ENCODE measurements around the gene SETBP1. TPM values are rescaled to one million over a fixed set of nuclear protein-coding genes. Genes with fewer than 3 reads are reported as not detected.

SETBP1 gene
- total and polyA plus RNA-seq, 4 donors, result 1.3 to 85.0 (median 24.1) TPM

DNA sequence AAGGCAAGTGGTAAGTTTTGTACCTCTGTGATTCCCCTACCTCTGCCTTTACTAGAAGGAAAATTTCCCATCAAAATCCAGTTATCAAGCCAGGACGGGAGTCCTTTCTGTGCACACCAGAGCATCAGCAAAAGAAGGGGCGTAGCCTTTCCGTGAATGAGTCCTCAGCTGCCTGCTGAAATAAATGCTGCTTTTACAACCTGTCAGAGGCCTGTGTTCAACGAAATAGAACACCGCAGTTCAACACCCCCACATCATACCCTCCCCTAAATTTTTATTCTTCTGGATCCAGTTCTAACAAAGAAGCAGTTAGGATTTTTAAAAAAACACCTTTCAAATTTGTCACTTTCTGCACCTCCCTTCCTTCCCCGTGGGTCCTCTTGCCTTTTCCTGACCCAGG is 135.8 kb downstream of the SETBP1 start:
- Histone ChIP-seq H3K27ac (ENCODE audit: low read depth in 1 of 2, low read length in 2 of 2) (no peak overlapping the region), H3K27me3 (ENCODE audit: control insufficient read depth in 1 of 2, insufficient read depth in 2 of 2, low read length in 1 of 2) (no peaks in the 10 kb centered on the region), H3K4me3 (ENCODE audit: low read length in 2 of 2) (no peak overlapping the region), H3K9me3 (ENCODE audit: control insufficient read depth, low read length) (no peaks in the 10 kb centered on the region), H3K4me1 (ENCODE audit: control insufficient read depth in 1 of 2, insufficient read depth in 2 of 2, low read length in 2 of 2) (peaks cover 0 to 4% of the 10 kb centered on the region in 2 donors), H3K36me3 (ENCODE audit: control insufficient read depth in 1 of 2, insufficient read depth in 2 of 2, low read length in 1 of 2) (no peaks in the 10 kb centered on the region)
- 91 to 98% methylated on average over 6 of the region's 6 CpGs for WGBS, 2 donors
- ATAC-seq (ENCODE audit: low FRiP score) (no peak), DNase-seq (no peak)
- intact Hi-C loops (cut with DNase I), result no loop called here

DNA sequence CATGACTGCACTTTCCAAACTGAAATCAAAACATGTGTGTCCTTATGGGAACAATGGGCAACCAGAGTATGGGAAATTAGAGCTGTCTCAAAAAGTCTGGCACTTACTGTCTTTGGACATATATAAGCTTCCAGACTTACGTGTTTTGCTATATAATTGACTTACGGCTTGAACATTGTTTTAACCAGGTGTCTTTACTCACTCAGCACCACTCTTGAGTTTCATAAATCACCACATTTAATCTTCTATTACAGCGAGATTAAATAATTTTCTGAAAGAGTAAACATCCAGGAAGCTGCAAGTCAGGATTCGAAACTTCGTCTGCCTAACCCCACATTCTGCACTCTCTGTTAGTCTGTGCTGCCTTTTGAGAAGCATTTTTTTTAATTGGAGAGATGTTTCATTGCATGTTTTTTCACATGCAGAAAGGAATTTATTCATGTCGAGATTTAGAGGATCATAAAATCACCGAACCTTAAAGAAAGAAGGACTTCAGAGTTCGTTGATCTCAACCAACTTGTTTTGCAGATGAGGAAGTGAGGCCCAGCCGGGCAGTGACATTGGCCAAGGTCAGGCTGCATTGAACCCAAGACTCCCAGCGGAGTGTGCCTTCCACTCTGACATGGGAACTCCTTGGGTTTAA is 137.3 kb downstream of the SETBP1 start:
- Histone ChIP-seq H3K27me3 (ENCODE audit: control insufficient read depth in 1 of 2, insufficient read depth in 2 of 2, low read length in 1 of 2) (no peaks in the 10 kb centered on the region), H3K27ac (ENCODE audit: low read depth in 1 of 2, low read length in 2 of 2) (no peak overlapping the region), H3K4me1 (ENCODE audit: control insufficient read depth in 1 of 2, insufficient read depth in 2 of 2, low read length in 2 of 2) (peaks cover 0 to 4% of the 10 kb centered on the region in 2 donors), H3K36me3 (ENCODE audit: control insufficient read depth in 1 of 2, insufficient read depth in 2 of 2, low read length in 1 of 2) (no peaks in the 10 kb centered on the region), H3K4me3 (ENCODE audit: low read length in 2 of 2) (no peak overlapping the region), H3K9me3 (ENCODE audit: control insufficient read depth, low read length) (no peaks in the 10 kb centered on the region)
- ATAC-seq (ENCODE audit: low FRiP score) (no peak), DNase-seq (no peak)
- 95% methylated on average over 10 of the region's 10 CpGs for WGBS, 2 donors
- intact Hi-C loops (cut with DNase I), result no loop called here

DNA sequence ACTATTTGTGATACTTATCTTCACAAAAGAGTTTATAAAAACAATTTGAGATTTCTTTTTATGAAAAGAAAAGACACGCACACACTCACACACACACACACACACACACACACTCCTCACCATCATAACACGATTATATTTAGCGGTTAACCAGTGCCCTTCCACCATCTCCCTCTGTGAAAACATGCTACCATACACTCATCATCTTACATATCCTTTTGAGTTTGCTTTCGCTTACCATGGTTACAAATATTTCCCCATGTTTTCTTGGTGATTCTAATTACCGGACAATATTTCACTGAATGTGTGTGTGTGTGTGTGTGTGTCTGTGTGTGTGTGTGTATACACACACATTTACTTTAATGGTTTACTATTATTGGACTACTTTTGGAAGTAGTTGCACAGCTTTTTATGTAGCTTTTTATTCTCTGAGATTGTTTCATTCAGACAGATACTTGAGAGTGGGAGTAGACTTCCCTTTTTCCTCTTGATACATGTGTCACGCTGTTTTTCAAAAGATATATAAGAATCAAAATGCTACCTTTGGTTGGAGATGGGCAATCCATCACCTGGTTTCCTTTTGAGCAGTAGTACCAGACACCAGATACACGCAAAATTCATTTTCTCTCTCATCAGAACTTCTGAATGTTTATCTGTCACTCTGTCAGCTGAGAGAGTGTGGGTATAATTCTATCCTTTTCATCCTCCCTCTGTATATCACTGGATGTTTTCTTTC is 138.1 kb downstream of the SETBP1 start:
- 89% methylated on average over 7 of the region's 7 CpGs for WGBS, 2 donors
- no peaks in the 10 kb centered on the region for H3K27me3 ChIP-seq (ENCODE audit: control insufficient read depth in 1 of 2, insufficient read depth in 2 of 2, low read length in 1 of 2)
- no peak overlapping the region for H3K27ac ChIP-seq (ENCODE audit: low read depth in 1 of 2, low read length in 2 of 2)
- H3K4me3 ChIP-seq (ENCODE audit: low read length in 2 of 2), result no peak overlapping the region
- intact Hi-C loops (cut with DNase I), result no loop called here
- no peaks in the 10 kb centered on the region for H3K9me3 ChIP-seq (ENCODE audit: control insufficient read depth, low read length)
- ATAC-seq (ENCODE audit: low FRiP score), result no peak
- DNase-seq, result no peak
- H3K36me3 ChIP-seq (ENCODE audit: control insufficient read depth in 1 of 2, insufficient read depth in 2 of 2, low read length in 1 of 2), result no peaks in the 10 kb centered on the region
- H3K4me1 ChIP-seq (ENCODE audit: control insufficient read depth in 1 of 2, insufficient read depth in 2 of 2, low read length in 2 of 2), result peaks cover 3 to 4% of the 10 kb centered on the region in 2 donors

DNA sequence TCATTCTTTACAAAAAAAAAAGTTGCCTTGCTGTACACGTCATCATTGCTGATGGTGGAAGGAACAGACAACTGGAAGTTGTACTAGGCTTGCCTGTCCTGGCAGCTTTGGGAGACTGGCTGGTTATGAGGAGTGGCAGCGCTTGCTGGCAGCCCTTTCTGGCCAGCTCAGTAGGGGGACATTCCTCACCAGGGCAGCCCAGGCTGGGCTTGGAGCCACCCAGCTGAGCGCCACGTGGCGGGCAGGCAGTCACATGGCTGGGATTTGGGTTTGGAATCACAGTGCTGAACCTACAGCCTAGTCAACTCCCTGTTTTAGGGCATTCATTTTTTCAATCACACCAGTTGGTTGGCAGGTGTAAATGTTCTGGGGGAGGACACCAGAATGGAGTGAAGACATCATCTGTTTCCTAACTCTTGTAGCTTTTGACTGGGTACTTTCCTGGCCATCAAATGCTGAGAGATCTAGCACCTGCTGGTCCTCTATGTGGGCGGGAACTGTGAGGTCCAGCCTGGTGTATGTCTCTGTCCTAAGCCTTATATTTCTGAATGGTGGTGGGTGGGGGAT is 139.3 kb downstream of the SETBP1 start:
- Histone ChIP-seq H3K4me1 (ENCODE audit: control insufficient read depth in 1 of 2, insufficient read depth in 2 of 2, low read length in 2 of 2) (peaks cover 3 to 4% of the 10 kb centered on the region in 2 donors), H3K4me3 (ENCODE audit: low read length in 2 of 2) (no peak overlapping the region), H3K27ac (ENCODE audit: low read depth in 1 of 2, low read length in 2 of 2) (peak overlapping the region in 1 of 2 donors; percentile 46), H3K27me3 (ENCODE audit: control insufficient read depth in 1 of 2, insufficient read depth in 2 of 2, low read length in 1 of 2) (no peaks in the 10 kb centered on the region), H3K9me3 (ENCODE audit: control insufficient read depth, low read length) (no peaks in the 10 kb centered on the region), H3K36me3 (ENCODE audit: control insufficient read depth in 1 of 2, insufficient read depth in 2 of 2, low read length in 1 of 2) (no peaks in the 10 kb centered on the region)
- WGBS, 2 donors, result 22 to 31% methylated on average over 6 of the region's 6 CpGs
- DNase-seq (peak; percentile 77 to 89), ATAC-seq (ENCODE audit: low FRiP score) (peak; percentile 86)
- intact Hi-C loops (cut with DNase I), result loop anchor here in 1 of 2 donors (5.0 kb wide), 1 partner anchor 138 kb away; the partner anchor contains the start of gene SETBP1

DNA sequence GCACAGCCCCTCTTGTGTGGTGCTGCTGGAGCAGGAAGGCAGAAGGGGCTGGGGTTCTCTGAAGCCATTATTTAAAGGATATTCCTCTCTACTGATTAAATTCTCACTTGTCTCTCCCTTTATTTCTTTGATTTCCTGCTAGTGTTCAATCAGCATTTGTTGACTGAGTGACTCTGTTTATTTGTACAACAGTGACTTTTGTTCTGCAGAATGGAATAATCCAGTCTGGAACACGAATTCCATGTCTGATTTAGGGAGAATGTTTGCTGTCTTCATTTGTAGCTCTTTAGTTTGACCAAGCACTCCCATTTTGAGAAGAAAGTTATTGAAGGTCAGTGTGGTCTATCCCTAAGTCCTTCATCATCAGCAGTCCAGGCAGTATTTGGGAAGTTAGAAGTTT is 141.2 kb downstream of the SETBP1 start:
- Histone ChIP-seq H3K27me3 (ENCODE audit: control insufficient read depth in 1 of 2, insufficient read depth in 2 of 2, low read length in 1 of 2) (no peaks in the 10 kb centered on the region), H3K27ac (ENCODE audit: low read depth in 1 of 2, low read length in 2 of 2) (peak overlapping the region in 1 of 2 donors; percentile 45), H3K9me3 (ENCODE audit: control insufficient read depth, low read length) (no peaks in the 10 kb centered on the region), H3K4me3 (ENCODE audit: low read length in 2 of 2) (no peak overlapping the region), H3K36me3 (ENCODE audit: control insufficient read depth in 1 of 2, insufficient read depth in 2 of 2, low read length in 1 of 2) (no peaks in the 10 kb centered on the region), H3K4me1 (ENCODE audit: control insufficient read depth in 1 of 2, insufficient read depth in 2 of 2, low read length in 2 of 2) (peaks cover 3 to 5% of the 10 kb centered on the region in 2 donors)
- ATAC-seq (ENCODE audit: low FRiP score) (no peak), DNase-seq (no peak)
- intact Hi-C loops (cut with DNase I), result loop anchor here in 1 of 2 donors (5.0 kb wide), 1 partner anchor 140 kb away; the partner anchor contains the start of gene SETBP1
- 65 to 82% methylated on average over 1 of the region's 1 CpG for WGBS, 2 donors

DNA sequence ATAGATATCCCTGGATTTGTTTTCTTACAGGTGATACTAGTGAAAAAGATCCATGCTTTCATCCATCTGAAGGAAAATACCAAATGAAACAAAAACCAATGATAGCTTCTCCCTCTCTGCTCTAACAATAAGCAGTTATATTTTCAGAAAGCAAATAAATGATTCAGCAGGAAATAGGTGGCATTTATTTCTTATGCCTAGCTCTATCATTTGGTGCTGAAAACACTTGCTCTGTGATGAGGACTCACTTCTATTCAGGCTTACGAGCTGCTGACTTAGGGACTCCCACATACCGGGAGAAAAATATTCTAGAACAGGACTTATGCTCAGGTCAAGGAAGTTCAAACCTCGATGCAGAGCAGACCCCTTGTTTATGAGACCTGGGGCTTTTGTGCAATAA is 142.6 kb downstream of the SETBP1 start:
- Histone ChIP-seq H3K9me3 (ENCODE audit: control insufficient read depth, low read length) (no peaks in the 10 kb centered on the region), H3K4me1 (ENCODE audit: control insufficient read depth in 1 of 2, insufficient read depth in 2 of 2, low read length in 2 of 2) (peaks cover 3 to 5% of the 10 kb centered on the region in 2 donors), H3K27me3 (ENCODE audit: control insufficient read depth in 1 of 2, insufficient read depth in 2 of 2, low read length in 1 of 2) (no peaks in the 10 kb centered on the region), H3K4me3 (ENCODE audit: low read length in 2 of 2) (no peak overlapping the region), H3K36me3 (ENCODE audit: control insufficient read depth in 1 of 2, insufficient read depth in 2 of 2, low read length in 1 of 2) (no peaks in the 10 kb centered on the region), H3K27ac (ENCODE audit: low read depth in 1 of 2, low read length in 2 of 2) (peak overlapping the region in 1 of 2 donors; percentile 32)
- no peak for ATAC-seq (ENCODE audit: low FRiP score)
- intact Hi-C loops (cut with DNase I), result loop anchor here in 1 of 2 donors (5.0 kb wide), 1 partner anchor 141 kb away; the partner anchor contains the start of gene SETBP1
- DNase-seq, result no peak
- 36 to 52% methylated on average over 3 of the region's 3 CpGs for WGBS, 2 donors

DNA sequence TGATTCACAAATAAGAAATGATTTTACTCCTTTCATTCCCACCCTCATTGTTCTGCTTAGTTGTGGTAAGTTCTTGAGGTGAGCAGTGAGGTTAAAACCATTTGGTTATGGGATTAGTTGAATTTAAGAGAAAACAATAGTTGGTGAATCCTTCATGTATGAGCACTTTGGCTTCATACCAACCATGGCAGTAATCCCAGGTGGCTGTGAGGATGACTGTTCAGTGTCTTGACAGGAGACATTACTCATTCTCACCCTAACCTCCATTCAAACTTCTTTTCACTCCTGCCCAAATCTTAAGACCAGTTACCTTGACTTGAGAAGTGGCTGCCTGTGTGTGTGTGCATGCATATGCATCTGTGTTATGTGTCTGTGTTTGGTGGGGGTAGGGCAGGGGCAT is 143.1 kb downstream of the SETBP1 start:
- H3K4me3 ChIP-seq (ENCODE audit: low read length in 2 of 2), result no peak overlapping the region
- H3K27me3 ChIP-seq (ENCODE audit: control insufficient read depth in 1 of 2, insufficient read depth in 2 of 2, low read length in 1 of 2), result no peaks in the 10 kb centered on the region
- H3K36me3 ChIP-seq (ENCODE audit: control insufficient read depth in 1 of 2, insufficient read depth in 2 of 2, low read length in 1 of 2), result no peaks in the 10 kb centered on the region
- ATAC-seq (ENCODE audit: low FRiP score), result no peak
- H3K4me1 ChIP-seq (ENCODE audit: control insufficient read depth in 1 of 2, insufficient read depth in 2 of 2, low read length in 2 of 2), result peaks cover 3 to 5% of the 10 kb centered on the region in 2 donors
- no peak for DNase-seq
- intact Hi-C loops (cut with DNase I), result loop anchor here in 1 of 2 donors (5.0 kb wide), 1 partner anchor 141 kb away; the partner anchor contains the start of gene SETBP1
- no peaks in the 10 kb centered on the region for H3K9me3 ChIP-seq (ENCODE audit: control insufficient read depth, low read length)
- H3K27ac ChIP-seq (ENCODE audit: low read depth in 1 of 2, low read length in 2 of 2), result peak overlapping the region in 1 of 2 donors; percentile 32

DNA sequence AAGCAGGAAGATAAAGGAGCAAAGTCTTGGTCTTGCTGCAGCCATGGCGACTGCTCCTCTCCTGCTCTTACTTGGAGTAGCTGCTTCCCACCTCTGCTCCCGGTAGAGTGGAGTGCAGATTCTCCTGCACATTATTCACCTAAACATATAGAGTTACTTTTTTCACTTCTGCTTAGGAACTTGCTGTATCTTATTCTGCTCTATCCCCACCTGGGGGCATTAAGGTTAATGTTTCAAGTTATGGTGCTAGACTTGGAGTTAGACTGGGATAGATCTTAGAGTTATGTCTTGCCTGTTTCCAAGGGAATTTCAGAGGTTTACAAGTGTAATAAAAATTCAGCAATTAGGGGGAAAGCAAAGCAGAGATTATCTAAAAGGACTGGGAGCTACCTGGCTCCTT is 144.2 kb downstream of the SETBP1 start:
- Histone ChIP-seq H3K27ac (ENCODE audit: low read depth in 1 of 2, low read length in 2 of 2) (no peak overlapping the region), H3K4me3 (ENCODE audit: low read length in 2 of 2) (no peak overlapping the region), H3K36me3 (ENCODE audit: control insufficient read depth in 1 of 2, insufficient read depth in 2 of 2, low read length in 1 of 2) (no peaks in the 10 kb centered on the region), H3K9me3 (ENCODE audit: control insufficient read depth, low read length) (no peaks in the 10 kb centered on the region), H3K27me3 (ENCODE audit: control insufficient read depth in 1 of 2, insufficient read depth in 2 of 2, low read length in 1 of 2) (no peaks in the 10 kb centered on the region), H3K4me1 (ENCODE audit: control insufficient read depth in 1 of 2, insufficient read depth in 2 of 2, low read length in 2 of 2) (peaks cover 3 to 5% of the 10 kb centered on the region in 2 donors)
- DNase-seq (no peak), ATAC-seq (ENCODE audit: low FRiP score) (no peak)
- WGBS, 2 donors, result 86 to 91% methylated on average over 2 of the region's 2 CpGs
- intact Hi-C loops (cut with DNase I), result loop anchor here in 1 of 2 donors (5.0 kb wide), 4 partner anchors 33 to 187 kb away; partner anchors contain the start of gene SETBP1
